Left renal pelvis (tissue), 4 donors: ENCODE measurements around the gene AKIRIN2. TPM values are rescaled to one million over a fixed set of nuclear protein-coding genes. Genes with fewer than 3 reads are reported as not detected.

Experiments used
- DNase-seq, 4 donors: peaks; one replicate each; pipeline ENCODE4 v3.0.0-alpha.2; 2013; ENCODE audit warnings: low read depth in 4 of 4, low spot score in 3 of 4
- polyA plus RNA-seq, 4 donors: library from polyadenylated mRNA; unstranded; fragments of 120-200 nt; gene quantifications; one replicate each; pipeline ENCODE4 v1.2.1, GENCODE V29; 2013; ENCODE audit not compliant: insufficient read length in 4 of 4

Gene AKIRIN2
- polyA plus RNA-seq, result 10 to 100 TPM; 61.8 to 69.9 (median 64.3) TPM

- DNase-seq, result peak; percentile 94 to 97 (median 97)
These were observed at the start of gene AKIRIN2 for GRCh38 chr6:87701676-87702588. AKIRIN2 (minus strand) TSS chr6:87702233; CDS start chr6:87701684, 549 bp downstream.

GRCh38 chr6:87747646-87748045 is 45.6 kb upstream of the AKIRIN2 start:
- no peak for DNase-seq

GRCh38 chr6:87745966-87746721 is 44.1 kb upstream of the AKIRIN2 start:
- no peak for DNase-seq

- no peak for DNase-seq
These were observed 41.4 kb upstream of the AKIRIN2 start for GRCh38 chr6:87743454-87743853.

- no peak for DNase-seq
These were observed 40.1 kb upstream of the AKIRIN2 start for GRCh38 chr6:87742106-87742505.

- DNase-seq, result no peak
These were observed 39.1 kb upstream of the AKIRIN2 start for GRCh38 chr6:87741001-87741650.

GRCh38 chr6:87738744-87739143 is 36.7 kb upstream of the AKIRIN2 start:
- DNase-seq, result no peak

GRCh38 chr6:87738000-87738399 is 36.0 kb upstream of the AKIRIN2 start:
- no peak for DNase-seq

GRCh38 chr6:87736809-87737540 is 34.9 kb upstream of the AKIRIN2 start:
- no peak for DNase-seq

- peak in 2 of 4 donors; percentile 4 to 16 for DNase-seq
These were observed 30.0 kb upstream of the AKIRIN2 start for GRCh38 chr6:87731818-87732661.

GRCh38 chr6:87731080-87731479 is 29.0 kb upstream of the AKIRIN2 start:
- DNase-seq, result no peak

GRCh38 chr6:87729965-87730719 is 28.1 kb upstream of the AKIRIN2 start:
- no peak for DNase-seq

- DNase-seq, result no peak
These were observed 26.7 kb upstream of the AKIRIN2 start for GRCh38 chr6:87728706-87729105.

GRCh38 chr6:87724983-87725811 is 23.2 kb upstream of the AKIRIN2 start:
- DNase-seq, result no peak

- DNase-seq, result no peak
These were observed 21.4 kb upstream of the AKIRIN2 start for GRCh38 chr6:87723170-87724078.

GRCh38 chr6:87722540-87723169 is 20.6 kb upstream of the AKIRIN2 start:
- no peak for DNase-seq
